ENCODE measurements around the gene SHKBP1. TPM values are rescaled to one million over a fixed set of nuclear protein-coding genes. Genes with fewer than 3 reads are reported as not detected.

The SHKBP1 gene
- total and polyA plus RNA-seq, 2 of the 8 experiments (the other 6 are each of a cell fraction or from before 2014, with no cell fraction given) = 74.6 to 98.8 TPM

DNA sequence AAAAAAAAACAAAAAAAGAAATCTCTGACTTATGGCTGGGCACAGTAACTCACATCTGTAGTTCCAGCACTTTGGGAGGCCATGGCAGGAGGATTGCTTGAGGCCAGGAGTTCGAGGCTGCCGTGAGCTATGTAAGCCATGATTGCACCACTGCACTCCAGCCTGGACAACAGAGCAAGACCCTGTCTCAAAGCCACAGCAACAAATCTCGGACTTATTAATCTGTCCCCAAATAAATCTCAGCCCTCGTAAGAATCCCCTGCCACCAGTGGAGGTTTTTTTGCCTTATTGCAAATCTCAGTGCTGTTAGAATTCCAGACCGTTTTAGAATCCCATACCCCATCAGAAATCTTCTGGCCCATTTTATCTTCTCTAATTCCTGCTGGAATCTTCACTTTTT, 4.9 kb downstream of the SHKBP1 start:
- H2BK15ac ChIP-seq (ENCODE audit: low read length) = no peak overlapping the region
- H3K4me3 ChIP-seq (ENCODE audit: extremely low read depth in 1 of 4, insufficient read depth in 2 of 4, low read depth in 3 of 4, low read length in 4 of 4) = no peak overlapping the region
- 96% methylated on average over 5 of the region's 5 CpGs; no CpG with 5 or more reads in 1 of the 2 experiments for WGBS, 2 experiments (ENCODE audit: extremely low coverage in 1 of 2, insufficient coverage in 1 of 2, insufficient read length in 1 of 2, insufficient replicate concordance in 2 of 2, low coverage in 1 of 2, low lambda C conversion rate in 2 of 2, missing lambda C conversion rate in 1 of 2)
- ChIA-PET POLR2A (ENCODE audit: partially characterized antibody) (interaction anchor here (1.2 to 1.7 kb wide), 2 partner anchors 10 to 13 kb away, joined by 4 to 5 read pairs; no protein-coding TSS in a partner anchor), CTCF (ENCODE audit: partially characterized antibody) (interaction anchor here (0.6 to 1.5 kb wide), 7 partner anchors 11 to 241 kb away, joined by 3 to 6 read pairs (median 4); no protein-coding TSS in a partner anchor)
- H4K91ac ChIP-seq (replicated peaks; ENCODE audit: insufficient read length, low read length) = no peak overlapping the region
- DNase-seq (ENCODE audit: low read depth in 1 of 2, low spot score in 2 of 2) (no peak), FAIRE-seq (no peak)
- H2AK5ac ChIP-seq (ENCODE audit: low read depth, low read length) = no peak overlapping the region
- H2BK120ac ChIP-seq (replicated peaks; ENCODE audit: low read depth, low read length) = no peak overlapping the region
- H2BK20ac ChIP-seq (ENCODE audit: low read length) = no peak overlapping the region
- H3K23me2 ChIP-seq (ENCODE audit: low read depth, low read length) = peaks cover 7% of the 10 kb centered on the region; the same call in 1 of the 2 replicates
- no peak overlapping the region for H3K27ac ChIP-seq (ENCODE audit: low read depth, low read length)
- no peaks in the 10 kb centered on the region for H3K27me3 ChIP-seq (replicated peaks in 1 of 4; ENCODE audit: control insufficient read depth in 3 of 4, extremely low read depth in 1 of 4, insufficient read depth in 3 of 4, low read length in 3 of 4)
- no peaks in the 10 kb centered on the region for H3K9me3 ChIP-seq (ENCODE audit: insufficient read depth in 2 of 2, low read depth in 1 of 2, low read length in 1 of 2)
- no peaks in the 10 kb centered on the region for H3K79me2 ChIP-seq (ENCODE audit: control insufficient read depth in 1 of 2, insufficient read depth in 2 of 2, low read length in 2 of 2)
- no peak overlapping the region for H3K56ac ChIP-seq (replicated peaks; ENCODE audit: insufficient read length, low read depth, low read length)
- H4K8ac ChIP-seq (ENCODE audit: extremely low read depth, insufficient read depth, low read length) = no peak overlapping the region
- no peaks in the 10 kb centered on the region for H3K79me1 ChIP-seq (ENCODE audit: low read depth, low read length)
- H3K36me3 ChIP-seq (ENCODE audit: control insufficient read depth in 2 of 4, insufficient read depth in 4 of 4, low read length in 3 of 4) = peaks cover 2 to 34% (median 18%) of the 10 kb centered on the region in 4 experiments; a peak in 7 of 8 replicates
- H4K5ac ChIP-seq (ENCODE audit: insufficient read length, low read depth, low read length) = no peak overlapping the region
- H2BK12ac ChIP-seq (ENCODE audit: low read depth, low read length) = no peak overlapping the region
- TF ChIP-seq PHF8 (conservative IDR thresholded peaks at IDR 0.05; ENCODE audit: low read depth, low read length) (no peak), TBP (IDR thresholded peaks at IDR 0.05; ENCODE audit: low read depth, low read length) (no peak), SIN3A (conservative IDR thresholded peaks at IDR 0.05 in 1 of 2, IDR thresholded peaks at IDR 0.05 in 1 of 2; ENCODE audit: low read depth in 1 of 2, low read length in 2 of 2) (no peak), GTF2F1 (IDR thresholded peaks at IDR 0.05; ENCODE audit: borderline replicate concordance, low read depth, low read length) (no peak), BCL11A (IDR thresholded peaks at IDR 0.05; ENCODE audit: low read depth in 2 of 2, low read length in 2 of 2) (no peak), SIRT6 (IDR thresholded peaks at IDR 0.05; ENCODE audit: low read length) (no peak)
- TF ChIP-seq, protein P1, sequence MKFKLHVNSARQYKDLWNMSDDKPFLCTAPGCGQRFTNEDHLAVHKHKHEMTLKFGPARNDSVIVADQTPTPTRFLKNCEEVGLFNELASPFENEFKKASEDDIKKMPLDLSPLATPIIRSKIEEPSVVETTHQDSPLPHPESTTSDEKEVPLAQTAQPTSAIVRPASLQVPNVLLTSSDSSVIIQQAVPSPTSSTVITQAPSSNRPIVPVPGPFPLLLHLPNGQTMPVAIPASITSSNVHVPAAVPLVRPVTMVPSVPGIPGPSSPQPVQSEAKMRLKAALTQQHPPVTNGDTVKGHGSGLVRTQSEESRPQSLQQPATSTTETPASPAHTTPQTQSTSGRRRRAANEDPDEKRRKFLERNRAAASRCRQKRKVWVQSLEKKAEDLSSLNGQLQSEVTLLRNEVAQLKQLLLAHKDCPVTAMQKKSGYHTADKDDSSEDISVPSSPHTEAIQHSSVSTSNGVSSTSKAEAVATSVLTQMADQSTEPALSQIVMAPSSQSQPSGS (IDR thresholded peaks at IDR 0.05; ENCODE audit: low read length) = no peak
- H3K9ac ChIP-seq (replicated peaks in 1 of 4; ENCODE audit: extremely low read depth in 1 of 4, low read depth in 3 of 4, low read length in 3 of 4) = no peak overlapping the region
- no peak overlapping the region for H3K14ac ChIP-seq (ENCODE audit: insufficient read length)
- H3K4me1 ChIP-seq (replicated peaks in 1 of 4; ENCODE audit: control insufficient read depth in 3 of 4, insufficient read depth in 4 of 4, low read length in 3 of 4) = peaks cover 0 to 2% (median under 1%) of the 10 kb centered on the region in 4 experiments; a peak in 2 of 7 replicates
- no peak overlapping the region for H2AFZ ChIP-seq (ENCODE audit: low read length)
- H3K4me2 ChIP-seq (ENCODE audit: insufficient read depth in 1 of 2, low read depth in 2 of 2, low read length in 2 of 2) = no peak overlapping the region
- H3K18ac ChIP-seq (ENCODE audit: extremely low read depth, low read length) = no peak overlapping the region
- H2BK5ac ChIP-seq (ENCODE audit: low read depth, low read length) = no peak overlapping the region
- no peak overlapping the region for H3K23ac ChIP-seq (ENCODE audit: insufficient read length)
- no peak overlapping the region for H3K4ac ChIP-seq (replicated peaks; ENCODE audit: insufficient read length, low read depth, low read length)
- no peaks in the 10 kb centered on the region for H4K20me1 ChIP-seq (replicated peaks in 1 of 2; ENCODE audit: control insufficient read depth in 1 of 2, insufficient read depth in 2 of 2, low read length in 2 of 2)
